Measurements from ENCODE around the gene PSMB2.

DNA sequence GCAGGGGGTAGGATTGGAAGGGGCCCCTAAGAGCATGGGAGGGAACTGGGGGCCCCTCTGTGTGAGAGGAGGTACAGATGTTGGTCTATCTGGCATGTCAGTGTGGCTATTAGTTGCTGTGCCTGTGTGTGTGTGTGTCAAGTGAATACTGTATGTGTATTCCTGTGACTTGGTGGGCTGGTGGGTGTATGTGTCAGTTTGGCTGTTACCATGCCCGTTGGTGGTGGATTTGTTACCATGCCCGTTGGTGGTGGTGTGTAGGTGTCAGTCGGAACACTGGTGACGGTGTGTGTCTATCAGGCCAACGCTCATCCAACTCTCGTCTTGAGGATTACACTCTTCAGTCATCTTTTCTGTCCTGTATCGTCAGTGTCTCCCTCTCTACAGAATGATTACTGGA, 45.6 kb downstream of the PSMB2 start:
- TF ChIP-seq CTCF (IDR thresholded peaks at IDR 0.05): no peak
- no peak for TF ChIP-seq POLR2A (IDR thresholded peaks at IDR 0.05; ENCODE audit: low read length)
- TF ChIP-seq ZFP36 (IDR thresholded peaks at IDR 0.05; ENCODE audit: borderline replicate concordance, partially characterized antibody): no peak
- no peak for TF ChIP-seq BCL3 (IDR thresholded peaks at IDR 0.05)
- no peak for TF ChIP-seq TFCP2L1 (CRISPR knock-in tag; IDR thresholded peaks at IDR 0.05)
- no peak for TF ChIP-seq HOXA7 (CRISPR knock-in tag; IDR thresholded peaks at IDR 0.05)
- TF ChIP-seq EP300 (IDR thresholded peaks at IDR 0.05): no peak
- no peak for TF ChIP-seq MAFK (IDR thresholded peaks at IDR 0.05; ENCODE audit: partially characterized antibody)
- TF ChIP-seq HEYL (CRISPR knock-in tag; IDR thresholded peaks at IDR 0.05): no peak
- TF ChIP-seq RFX5 (IDR thresholded peaks at IDR 0.05): no peak
- no peak for TF ChIP-seq CBX8 (IDR thresholded peaks at IDR 0.05)
- no peak for TF ChIP-seq ZSCAN20 (CRISPR knock-in tag; IDR thresholded peaks at IDR 0.05)
